ENCODE data around the gene SRGN. TPM values are rescaled to one million over a fixed set of nuclear protein-coding genes. Genes with fewer than 3 reads are reported as not detected.

SRGN gene
- total and polyA plus RNA-seq, 4 donors = 121 to 230 (median 172) TPM

DNA sequence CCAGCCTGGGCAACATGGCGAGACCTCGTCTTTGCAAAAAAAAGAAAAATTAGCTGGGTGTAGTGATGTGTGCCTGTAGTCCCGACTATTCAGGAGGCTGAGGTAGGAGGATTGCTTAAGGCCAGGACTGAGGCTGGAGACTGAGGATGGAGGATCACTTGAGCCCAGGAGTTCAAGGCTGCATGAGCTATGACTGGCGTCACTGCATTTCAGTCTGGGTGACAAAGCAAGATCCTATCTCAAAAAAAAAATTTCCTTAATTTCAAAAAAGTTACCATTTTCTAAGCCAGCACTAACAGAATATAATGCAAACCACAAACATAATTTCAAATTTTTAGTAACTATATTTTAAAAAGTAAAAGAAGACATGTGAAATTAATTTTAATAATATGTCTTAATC lies 13.4 kb upstream of the SRGN start:
- 87 to 91% methylated on average over 4 of the region's 4 CpGs for WGBS, 2 donors
- intact Hi-C loops (cut with DNase I) = no loop called here

DNA sequence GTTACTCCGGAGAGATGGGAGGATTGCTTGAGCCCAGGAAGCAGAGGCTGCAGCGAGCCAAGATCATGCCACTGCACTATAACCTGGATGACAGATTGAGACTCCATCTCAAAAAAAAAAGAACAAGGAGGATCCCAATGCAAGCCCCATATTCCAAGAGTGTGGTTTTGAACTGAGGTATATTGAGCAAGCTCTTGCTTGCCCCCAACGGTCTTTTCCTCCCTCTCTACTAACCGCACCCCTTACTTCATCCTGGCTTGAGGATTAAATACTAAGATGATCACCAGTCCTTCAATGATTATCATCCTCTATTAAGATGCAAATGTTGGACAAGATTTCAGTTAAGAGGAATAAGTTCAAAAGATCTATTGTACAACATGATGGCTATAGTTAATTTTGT lies 12.5 kb upstream of the SRGN start:
- Histone ChIP-seq H3K27me3 (ENCODE audit: control insufficient read depth in 1 of 2, insufficient read depth in 2 of 2, low read length in 1 of 2) (no peaks in the 10 kb centered on the region), H3K4me3 (ENCODE audit: low read length in 2 of 2) (no peak overlapping the region), H3K36me3 (ENCODE audit: control insufficient read depth in 1 of 2, insufficient read depth in 2 of 2, low read length in 1 of 2) (no peaks in the 10 kb centered on the region), H3K9me3 (ENCODE audit: control insufficient read depth, low read length) (no peaks in the 10 kb centered on the region), H3K27ac (ENCODE audit: low read depth in 1 of 2, low read length in 2 of 2) (no peak overlapping the region), H3K4me1 (ENCODE audit: control insufficient read depth in 1 of 2, insufficient read depth in 2 of 2, low read length in 2 of 2) (no peaks in the 10 kb centered on the region)
- no peak for ATAC-seq (ENCODE audit: low FRiP score)
- WGBS, 2 donors = 87 to 88% methylated on average over 4 of the region's 4 CpGs
- intact Hi-C loops (cut with DNase I) = no loop called here
- no peak for DNase-seq

More for the DNA sequence above, 13.4 kb upstream of the SRGN start:
- H3K27me3 ChIP-seq (ENCODE audit: control insufficient read depth in 1 of 2, insufficient read depth in 2 of 2, low read length in 1 of 2) = no peaks in the 10 kb centered on the region
- no peak overlapping the region for H3K4me3 ChIP-seq (ENCODE audit: low read length in 2 of 2)
- DNase-seq = no peak
- H3K4me1 ChIP-seq (ENCODE audit: control insufficient read depth in 1 of 2, insufficient read depth in 2 of 2, low read length in 2 of 2) = no peaks in the 10 kb centered on the region
- H3K36me3 ChIP-seq (ENCODE audit: control insufficient read depth in 1 of 2, insufficient read depth in 2 of 2, low read length in 1 of 2) = no peaks in the 10 kb centered on the region
- no peak overlapping the region for H3K27ac ChIP-seq (ENCODE audit: low read depth in 1 of 2, low read length in 2 of 2)
- no peaks in the 10 kb centered on the region for H3K9me3 ChIP-seq (ENCODE audit: control insufficient read depth, low read length)
- no peak for ATAC-seq (ENCODE audit: low FRiP score)

DNA sequence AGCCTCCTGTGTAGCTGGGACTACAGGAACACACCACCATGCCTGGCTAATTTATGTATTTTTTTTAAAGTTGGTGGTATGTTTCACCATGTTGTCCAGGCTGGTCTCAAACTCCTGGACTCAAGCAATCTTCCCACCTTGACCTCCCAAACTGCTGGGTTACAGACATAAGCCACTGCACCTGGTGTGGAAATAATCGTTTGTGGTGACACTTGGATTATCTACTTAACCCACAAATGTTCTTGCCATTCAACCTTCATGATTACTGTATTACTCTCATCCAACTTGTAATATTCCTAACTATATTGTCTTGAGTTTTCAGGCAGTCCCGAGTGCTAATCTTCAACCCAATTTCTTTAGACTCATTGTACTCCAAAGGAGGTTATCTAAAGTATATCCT lies 9.6 kb upstream of the SRGN start:
- WGBS, 2 donors = 46 to 70% methylated on average over 2 of the region's 2 CpGs
- intact Hi-C loops (cut with DNase I) = no loop called here
- H3K36me3 ChIP-seq (ENCODE audit: control insufficient read depth in 1 of 2, insufficient read depth in 2 of 2, low read length in 1 of 2) = no peaks in the 10 kb centered on the region

DNA sequence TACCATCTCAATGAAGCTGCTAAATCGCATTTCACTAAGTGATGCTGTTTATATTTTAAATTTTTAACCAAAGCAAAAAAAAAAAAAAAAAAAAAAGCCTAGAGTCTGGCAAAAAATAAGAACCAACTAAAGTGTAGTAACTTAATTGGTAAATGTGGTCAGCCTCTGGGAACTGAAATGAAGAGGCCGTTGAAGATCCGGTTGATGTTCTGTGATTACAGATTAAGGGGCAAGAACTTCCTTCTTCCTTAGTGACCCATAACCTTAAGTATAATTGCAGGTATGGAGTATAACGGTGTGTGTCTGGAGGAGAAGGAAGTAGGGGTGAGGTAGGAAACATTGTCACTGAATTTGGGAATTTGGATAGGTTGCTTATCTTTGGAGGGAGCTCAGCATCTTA lies 7.7 kb upstream of the SRGN start:
- DNase-seq (no peak), ATAC-seq (ENCODE audit: low FRiP score) (no peak)
- no peaks in the 10 kb centered on the region for H3K9me3 ChIP-seq (ENCODE audit: control insufficient read depth, low read length)
- no peak overlapping the region for H3K4me3 ChIP-seq (ENCODE audit: low read length in 2 of 2)
- H3K27me3 ChIP-seq (ENCODE audit: control insufficient read depth in 1 of 2, insufficient read depth in 2 of 2, low read length in 1 of 2) = no peaks in the 10 kb centered on the region
- H3K4me1 ChIP-seq (ENCODE audit: control insufficient read depth in 1 of 2, insufficient read depth in 2 of 2, low read length in 2 of 2) = no peaks in the 10 kb centered on the region
- intact Hi-C loops (cut with DNase I) = no loop called here
- WGBS, 2 donors = 73 to 84% methylated on average over 4 of the region's 4 CpGs
- no peak overlapping the region for H3K27ac ChIP-seq (ENCODE audit: low read depth in 1 of 2, low read length in 2 of 2)
- no peaks in the 10 kb centered on the region for H3K36me3 ChIP-seq (ENCODE audit: control insufficient read depth in 1 of 2, insufficient read depth in 2 of 2, low read length in 1 of 2)

More for the DNA sequence above, 9.6 kb upstream of the SRGN start:
- H3K27ac ChIP-seq (ENCODE audit: low read depth in 1 of 2, low read length in 2 of 2) = no peak overlapping the region
- no peaks in the 10 kb centered on the region for H3K4me1 ChIP-seq (ENCODE audit: control insufficient read depth in 1 of 2, insufficient read depth in 2 of 2, low read length in 2 of 2)
- no peaks in the 10 kb centered on the region for H3K9me3 ChIP-seq (ENCODE audit: control insufficient read depth, low read length)
- no peak for ATAC-seq (ENCODE audit: low FRiP score)
- no peak for DNase-seq
- H3K4me3 ChIP-seq (ENCODE audit: low read length in 2 of 2) = no peak overlapping the region
- no peaks in the 10 kb centered on the region for H3K27me3 ChIP-seq (ENCODE audit: control insufficient read depth in 1 of 2, insufficient read depth in 2 of 2, low read length in 1 of 2)

DNA sequence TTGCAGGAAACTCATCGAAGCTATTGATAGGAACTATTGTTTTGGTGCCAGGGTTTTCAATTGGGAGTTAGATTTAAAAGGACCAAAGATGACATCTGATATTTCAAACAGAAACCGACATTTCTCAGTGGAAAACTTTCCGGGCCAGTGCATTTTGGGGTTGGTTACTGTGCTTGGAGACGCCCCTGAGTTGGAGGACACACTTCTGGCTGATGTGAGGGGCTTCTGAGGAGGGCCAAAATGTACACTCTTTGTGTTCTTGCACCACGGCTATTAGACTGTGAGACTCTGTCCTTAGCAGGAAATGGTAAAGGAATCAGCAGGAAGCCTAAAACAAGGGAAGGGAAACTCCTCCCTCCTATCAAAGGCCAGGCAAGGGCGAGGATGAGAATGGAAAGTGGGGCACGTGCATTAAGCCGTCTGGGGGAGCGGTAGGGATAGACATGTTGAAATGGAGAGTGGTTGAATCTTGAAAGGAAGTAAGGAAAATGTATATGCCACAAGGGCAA lies 1.8 kb upstream of the SRGN start:
- H3K4me3 ChIP-seq (ENCODE audit: low read length in 2 of 2) = no peak overlapping the region
- ATAC-seq (ENCODE audit: low FRiP score) (no peak), DNase-seq (peak in 1 of 2 donors; percentile 56)
- WGBS, 2 donors = 43 to 52% methylated on average over 9 of the region's 9 CpGs
- intact Hi-C loops (cut with DNase I) = no loop called here
- no peaks in the 10 kb centered on the region for H3K9me3 ChIP-seq (ENCODE audit: control insufficient read depth, low read length)
- H3K36me3 ChIP-seq (ENCODE audit: control insufficient read depth in 1 of 2, insufficient read depth in 2 of 2, low read length in 1 of 2) = no peaks in the 10 kb centered on the region
- no peak overlapping the region for H3K27ac ChIP-seq (ENCODE audit: low read depth in 1 of 2, low read length in 2 of 2)
- H3K4me1 ChIP-seq (ENCODE audit: control insufficient read depth in 1 of 2, insufficient read depth in 2 of 2, low read length in 2 of 2) = peaks cover 0 to 4% of the 10 kb centered on the region in 2 donors
- no peaks in the 10 kb centered on the region for H3K27me3 ChIP-seq (ENCODE audit: control insufficient read depth in 1 of 2, insufficient read depth in 2 of 2, low read length in 1 of 2)

DNA sequence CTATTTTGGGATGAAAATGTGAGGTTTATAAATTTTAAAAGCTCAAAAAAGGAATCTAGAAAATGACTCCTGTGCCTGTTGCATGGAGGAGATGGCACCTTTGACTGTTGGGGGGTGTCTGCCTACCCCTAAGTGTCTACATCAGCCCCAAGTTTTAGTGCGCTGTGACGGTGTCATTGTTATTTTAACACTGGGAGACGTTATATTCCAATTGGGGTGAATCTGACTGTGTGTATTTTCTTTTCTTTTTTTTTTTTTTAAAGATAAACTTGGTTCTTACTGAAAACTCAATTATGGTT lies 517 bp downstream of the SRGN start:
- Histone ChIP-seq H3K36me3 (ENCODE audit: control insufficient read depth in 1 of 2, insufficient read depth in 2 of 2, low read length in 1 of 2) (no peaks in the 10 kb centered on the region), H3K4me3 (ENCODE audit: low read length in 2 of 2) (peak overlapping the region; percentile 69 to 71), H3K27ac (ENCODE audit: low read depth in 1 of 2, low read length in 2 of 2) (peak overlapping the region in 1 of 2 donors; percentile 32), H3K4me1 (ENCODE audit: control insufficient read depth in 1 of 2, insufficient read depth in 2 of 2, low read length in 2 of 2) (peaks cover 0 to 6% of the 10 kb centered on the region in 2 donors), H3K9me3 (ENCODE audit: control insufficient read depth, low read length) (no peaks in the 10 kb centered on the region), H3K27me3 (ENCODE audit: control insufficient read depth in 1 of 2, insufficient read depth in 2 of 2, low read length in 1 of 2) (no peaks in the 10 kb centered on the region)
- no peak for DNase-seq
- 55 to 56% methylated on average over 3 of the region's 3 CpGs for WGBS, 2 donors
- no peak for ATAC-seq (ENCODE audit: low FRiP score)
- intact Hi-C loops (cut with DNase I) = no loop called here

DNA sequence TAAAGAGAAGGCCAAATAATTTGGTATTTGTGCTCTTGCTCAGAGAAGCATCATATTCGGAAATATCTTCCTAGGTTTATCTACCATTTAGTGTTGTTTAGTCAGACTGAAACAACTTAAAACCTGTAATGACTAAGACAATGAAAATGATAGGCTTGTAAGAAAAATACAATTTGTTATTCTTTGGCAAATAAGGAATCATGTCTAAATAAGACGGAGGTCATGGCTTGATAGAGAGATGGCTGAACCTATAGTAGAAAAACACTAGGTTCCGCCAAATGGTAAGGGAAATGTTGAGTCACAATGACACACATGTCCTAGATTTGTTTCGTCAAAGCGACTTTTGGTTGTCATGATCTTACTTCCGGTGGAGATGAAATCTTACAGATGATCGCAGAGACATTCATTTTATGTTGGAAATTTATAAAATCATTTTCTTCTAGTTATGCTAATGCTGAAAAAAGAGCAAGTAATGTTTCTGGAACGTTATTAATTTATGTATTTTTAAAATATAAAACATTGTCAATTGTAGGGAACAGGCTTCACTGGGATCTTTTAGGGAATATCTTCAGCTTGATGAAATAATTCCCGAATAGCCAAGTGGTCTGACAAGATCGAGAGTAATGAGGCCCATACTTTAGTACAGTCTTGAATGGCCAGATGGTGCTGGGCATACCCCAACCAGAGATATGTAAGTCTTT lies 1.0 kb downstream of the SRGN start:
- Histone ChIP-seq H3K27ac (ENCODE audit: low read depth in 1 of 2, low read length in 2 of 2) (no peak overlapping the region), H3K4me3 (ENCODE audit: low read length in 2 of 2) (no peak overlapping the region), H3K36me3 (ENCODE audit: control insufficient read depth in 1 of 2, insufficient read depth in 2 of 2, low read length in 1 of 2) (no peaks in the 10 kb centered on the region), H3K9me3 (ENCODE audit: control insufficient read depth, low read length) (no peaks in the 10 kb centered on the region), H3K4me1 (ENCODE audit: control insufficient read depth in 1 of 2, insufficient read depth in 2 of 2, low read length in 2 of 2) (peaks cover 0 to 6% of the 10 kb centered on the region in 2 donors), H3K27me3 (ENCODE audit: control insufficient read depth in 1 of 2, insufficient read depth in 2 of 2, low read length in 1 of 2) (no peaks in the 10 kb centered on the region)
- intact Hi-C loops (cut with DNase I) = no loop called here
- no peak for DNase-seq
- 85 to 86% methylated on average over 10 of the region's 10 CpGs for WGBS, 2 donors
- peak; percentile 45 for ATAC-seq (ENCODE audit: low FRiP score)

DNA sequence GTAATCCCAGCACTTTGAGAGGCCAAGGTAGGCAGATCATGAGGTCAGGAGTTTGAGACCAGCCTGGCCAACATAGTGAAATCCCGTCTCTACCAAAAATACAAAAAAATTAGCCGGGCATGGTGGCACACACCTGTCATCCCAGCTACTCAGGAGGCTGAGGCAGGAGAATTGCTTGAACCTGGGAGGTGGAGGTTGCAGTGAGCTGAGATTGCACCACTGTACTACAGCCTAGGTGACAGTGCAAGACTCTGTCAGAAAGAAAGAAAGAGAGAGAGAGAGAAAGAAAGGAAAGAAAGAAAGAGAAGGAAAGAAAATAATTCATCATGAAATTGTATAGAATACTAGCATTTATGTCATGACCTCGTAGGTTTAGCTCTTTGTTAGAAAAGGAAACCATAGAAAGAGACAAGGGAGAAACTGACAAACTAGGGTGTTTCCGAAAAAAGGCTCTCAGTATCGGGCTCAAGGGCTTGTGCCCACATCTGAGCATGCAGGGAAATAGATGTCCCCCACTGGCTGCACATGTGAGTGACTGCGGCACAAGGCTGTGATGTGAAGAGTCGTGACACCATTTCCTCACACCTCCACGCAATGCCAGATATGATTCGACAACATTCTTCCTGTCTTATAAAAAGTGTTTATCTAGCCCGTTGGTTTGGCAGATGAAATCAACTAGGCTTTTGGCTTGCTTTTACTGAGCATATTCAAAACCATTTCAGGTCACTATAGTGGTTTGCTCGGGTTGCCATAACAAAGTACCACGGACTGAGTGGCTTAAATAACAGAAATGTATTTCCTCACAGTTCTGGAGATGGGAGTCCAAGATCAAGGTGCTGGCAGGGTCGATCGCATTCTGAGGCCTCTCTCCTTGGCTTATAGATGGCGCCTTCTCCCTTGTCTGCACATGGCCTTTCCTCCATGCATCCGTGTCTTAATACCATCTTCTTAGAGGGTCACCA lies 2.0 kb downstream of the SRGN start:
- H3K4me1 ChIP-seq (ENCODE audit: control insufficient read depth in 1 of 2, insufficient read depth in 2 of 2, low read length in 2 of 2) = peaks cover 0 to 6% of the 10 kb centered on the region in 2 donors
- no peaks in the 10 kb centered on the region for H3K9me3 ChIP-seq (ENCODE audit: control insufficient read depth, low read length)
- H3K27ac ChIP-seq (ENCODE audit: low read depth in 1 of 2, low read length in 2 of 2) = peak overlapping the region in 1 of 2 donors; percentile 33
- no peaks in the 10 kb centered on the region for H3K27me3 ChIP-seq (ENCODE audit: control insufficient read depth in 1 of 2, insufficient read depth in 2 of 2, low read length in 1 of 2)
- no peak overlapping the region for H3K4me3 ChIP-seq (ENCODE audit: low read length in 2 of 2)
- intact Hi-C loops (cut with DNase I) = loop anchor here in 1 of 2 donors (5.0 kb wide), 1 partner anchor 88 kb away; no protein-coding TSS in a partner anchor
- H3K36me3 ChIP-seq (ENCODE audit: control insufficient read depth in 1 of 2, insufficient read depth in 2 of 2, low read length in 1 of 2) = no peaks in the 10 kb centered on the region
- DNase-seq (peak in 1 of 2 donors; percentile 68), ATAC-seq (ENCODE audit: low FRiP score) (peak; percentile 50)
- 59 to 63% methylated on average over 16 of the region's 16 CpGs for WGBS, 2 donors
